ENCODE data around the gene ATF7IP2.
"Not testable (repeated sequence)": the region's sequence is repeated elsewhere in the genome, so short reads cannot be mapped to it uniquely, and the experiment has no call there.

ATF7IP2 gene

GRCh38 chr16:10383626-10384025 is 2.2 kb upstream of the ATF7IP2 start:
- DNase-seq: no peak

GRCh38 chr16:10386517-10387100 is 748 bp downstream of the ATF7IP2 start:
- no peak for DNase-seq

- DNase-seq: no peak
These were observed 1.3 kb downstream of the ATF7IP2 start for GRCh38 chr16:10387188-10387617.

GRCh38 chr16:10388988-10389387 is 3.1 kb downstream of the ATF7IP2 start:
- DNase-seq: no peak

- no peak for DNase-seq
These were observed 4.5 kb downstream of the ATF7IP2 start for GRCh38 chr16:10390330-10390729.

- no peak for DNase-seq
These were observed 5.0 kb downstream of the ATF7IP2 start for GRCh38 chr16:10390867-10391266.

DNA sequence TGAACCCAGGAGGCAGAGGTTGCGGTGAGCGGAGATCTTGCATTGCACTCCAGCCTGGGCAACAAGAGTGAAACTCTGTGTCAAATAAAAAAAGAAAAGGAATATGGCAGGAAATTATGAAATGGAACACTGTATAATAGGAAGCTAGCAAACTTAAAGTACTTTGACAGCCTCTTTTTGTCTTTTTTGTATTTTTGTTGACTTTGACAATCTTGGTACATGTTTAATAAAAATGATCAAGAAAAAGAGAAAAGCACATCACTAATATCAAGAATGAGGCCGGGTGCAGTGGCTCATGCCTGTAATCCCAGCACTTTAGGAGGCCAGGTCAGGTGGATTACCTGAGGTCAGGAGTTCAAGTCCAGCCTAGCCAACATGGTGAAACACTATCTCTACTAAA is 5.5 kb downstream of the ATF7IP2 start:
- no peak for DNase-seq

GRCh38 chr16:10402975-10403374 is 17.1 kb downstream of the ATF7IP2 start:
- DNase-seq: no peak

DNA sequence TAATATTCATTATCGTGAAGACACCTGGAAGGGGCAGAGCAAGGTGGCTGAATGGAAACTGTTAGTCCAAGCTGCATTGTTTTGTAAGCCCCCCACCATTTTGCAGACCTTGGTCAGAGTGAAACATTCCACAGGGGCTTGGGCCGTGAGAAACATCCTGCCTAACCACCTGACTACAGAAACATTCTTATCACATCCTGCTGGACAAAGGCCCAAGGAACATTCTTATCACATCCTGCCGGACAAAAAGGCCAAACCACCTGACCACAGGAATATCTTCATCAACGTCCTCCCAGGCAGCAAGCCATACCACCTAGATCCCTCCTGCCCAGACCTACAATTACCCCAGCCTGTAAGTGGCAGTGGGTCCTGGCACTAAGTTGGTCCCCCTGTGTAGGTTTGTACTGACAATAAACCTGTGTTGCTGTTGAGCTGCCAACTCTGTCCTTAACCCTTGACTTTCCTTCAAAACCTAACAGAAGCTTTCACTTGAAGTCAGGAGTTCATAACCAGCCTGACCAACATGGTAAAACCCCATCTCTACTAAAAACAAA is 19.6 kb downstream of the ATF7IP2 start:
- no peak for DNase-seq

- no peak for DNase-seq
These were observed 23.0 kb downstream of the ATF7IP2 start for GRCh38 chr16:10408824-10409381.

GRCh38 chr16:10409713-10410112 is 23.9 kb downstream of the ATF7IP2 start:
- not testable (repeated sequence) for DNase-seq

DNA sequence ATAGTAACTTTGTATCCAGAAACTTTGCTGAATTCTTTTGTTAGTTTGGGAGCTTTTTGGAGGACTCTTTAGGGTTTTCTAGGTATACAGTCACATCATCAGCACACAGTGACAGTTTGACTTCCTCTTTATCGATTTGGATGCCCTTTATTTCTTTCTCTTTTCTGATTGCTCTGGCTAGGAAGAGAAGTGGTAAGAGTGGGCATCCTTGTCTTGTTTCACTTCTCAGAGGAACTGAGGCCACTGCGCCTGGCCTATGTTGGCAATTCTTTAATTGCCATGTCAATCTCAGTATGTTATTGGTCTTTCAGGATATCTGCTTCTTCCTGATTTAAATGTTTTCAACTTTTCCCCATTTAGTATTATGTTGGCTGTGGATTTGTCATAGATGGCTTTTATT is 24.6 kb downstream of the ATF7IP2 start:
- no peak for DNase-seq

GRCh38 chr16:10412935-10413601 is 27.2 kb downstream of the ATF7IP2 start:
- no peak for DNase-seq

- DNase-seq: not testable (repeated sequence)
These were observed 32.3 kb downstream of the ATF7IP2 start for GRCh38 chr16:10418204-10418603.

DNA sequence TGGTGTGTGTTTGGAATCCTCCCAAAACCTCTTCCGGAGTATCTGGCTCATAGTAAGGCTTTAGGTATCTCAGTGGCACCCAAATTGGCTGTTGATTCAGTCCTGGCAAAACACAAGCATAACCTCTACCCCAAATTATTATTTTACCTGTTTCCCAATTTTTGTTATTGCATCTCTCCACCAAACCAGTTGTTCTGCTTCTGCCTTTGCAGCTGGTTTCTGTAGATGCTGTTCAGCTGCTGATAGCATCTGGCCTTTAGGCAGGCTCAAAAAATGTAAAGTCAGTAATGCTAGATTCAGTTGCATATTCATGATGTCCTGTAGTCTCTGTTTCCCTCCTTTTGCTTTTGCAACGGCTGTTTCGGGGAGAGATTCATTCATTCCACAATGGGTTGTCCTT is 33.8 kb downstream of the ATF7IP2 start:
- DNase-seq: no peak

DNA sequence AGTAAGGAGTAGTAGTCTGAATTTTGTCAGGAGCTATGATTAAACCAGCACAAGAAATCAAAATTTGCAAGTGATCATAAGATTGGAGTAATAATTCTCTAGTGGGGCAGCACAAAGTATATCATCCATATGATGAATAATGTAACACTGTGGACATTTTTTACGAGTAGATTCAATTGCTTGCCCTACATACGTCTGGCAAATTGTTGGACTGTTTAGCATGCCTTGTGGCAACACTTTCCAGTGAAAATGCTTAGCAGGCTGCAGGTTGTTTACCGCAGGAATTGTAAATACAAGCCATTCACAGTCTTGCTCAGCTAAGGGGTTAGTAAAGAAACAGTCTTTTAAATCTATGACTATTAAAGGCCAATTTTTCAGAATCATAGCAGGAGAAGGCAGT is 35.7 kb downstream of the ATF7IP2 start:
- no peak for DNase-seq

DNA sequence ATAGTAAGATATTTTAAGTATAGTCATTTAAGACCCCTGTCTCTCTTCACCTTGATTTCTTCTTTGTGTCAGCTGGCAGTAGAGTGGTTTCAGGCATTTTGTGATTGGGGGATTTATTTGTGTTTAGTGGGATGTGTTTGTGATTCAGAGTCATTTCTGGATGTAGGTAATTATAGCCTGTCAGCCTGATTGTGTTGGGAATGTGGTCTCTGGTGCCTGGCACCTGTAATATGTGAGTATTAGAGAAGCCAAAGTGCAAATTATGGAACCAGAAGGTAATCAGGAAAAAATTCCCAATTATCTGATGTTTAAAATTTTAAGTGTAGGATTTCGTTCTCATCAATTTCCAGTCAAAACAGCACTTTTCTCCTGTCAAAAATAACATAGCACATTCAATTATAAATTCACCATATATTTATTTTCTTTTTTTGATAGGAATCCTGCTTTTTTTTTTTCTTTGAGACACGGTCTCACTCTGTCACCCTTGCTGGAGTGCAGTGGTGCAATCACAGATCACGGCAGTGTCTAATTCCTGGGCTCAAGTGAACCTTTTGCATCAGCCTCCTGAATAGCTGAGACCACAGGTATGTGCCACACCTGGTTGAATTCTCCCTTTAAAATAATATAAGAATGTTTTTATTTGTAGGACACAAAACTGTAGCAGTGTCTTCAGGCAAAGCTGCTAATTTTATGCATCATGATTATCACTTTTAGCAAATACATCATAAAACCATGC is 42.7 kb downstream of the ATF7IP2 start:
- DNase-seq: no peak

DNA sequence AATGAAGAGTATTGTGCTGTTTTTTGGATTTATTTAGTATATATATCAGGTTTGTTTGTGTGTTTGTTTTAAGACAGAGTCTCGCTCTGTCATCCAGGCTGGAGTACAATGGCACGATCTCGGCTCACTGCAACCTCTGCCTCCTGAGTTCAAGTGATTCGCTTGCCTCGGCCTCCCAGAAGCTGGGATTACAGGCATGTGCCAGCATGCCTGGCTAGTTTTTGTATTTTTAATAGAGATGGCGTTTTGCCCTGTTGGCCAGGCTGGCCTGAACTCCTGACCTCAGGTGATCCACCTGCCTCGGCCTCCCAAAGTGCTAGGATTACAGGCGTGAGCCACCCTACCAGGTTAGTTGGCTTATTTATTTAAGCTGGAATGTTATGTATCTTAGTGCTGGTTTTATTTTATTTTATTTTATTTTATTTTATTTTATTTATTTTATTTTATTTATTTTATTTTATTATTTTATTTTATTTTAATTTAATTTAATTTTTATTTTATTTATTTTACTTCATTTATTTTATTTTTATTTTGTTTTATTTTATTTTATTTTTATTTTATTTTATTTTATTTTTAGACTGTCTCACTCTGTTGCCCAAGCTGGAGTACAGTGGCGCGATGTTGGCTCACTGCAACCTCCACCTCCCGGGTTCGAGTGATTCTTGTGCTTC is 43.6 kb downstream of the ATF7IP2 start:
- not testable (repeated sequence) for DNase-seq

GRCh38 chr16:10441726-10442125 is 55.9 kb downstream of the ATF7IP2 start:
- no peak for DNase-seq

GRCh38 chr16:10447289-10447688 is 61.4 kb downstream of the ATF7IP2 start:
- no peak for DNase-seq

- DNase-seq: not testable (repeated sequence)
These were observed 66.6 kb downstream of the ATF7IP2 start for GRCh38 chr16:10452208-10453158.

- DNase-seq: no peak
These were observed 67.3 kb downstream of the ATF7IP2 start for GRCh38 chr16:10453159-10453510.

All from stimulated activated CD8-positive, alpha-beta memory T cell treated with anti-CD3 and anti-CD28 coated beads, Interleukin-4, amount 100 ng/mL, for 48 hours (primary cell).